IPS-18c (cell line): ENCODE results near the gene LIPI.
"Not testable (repeated sequence)": the region's sequence is repeated elsewhere in the genome, so short reads cannot be mapped to it uniquely, and the experiment has no call there.

Experiments
- H3K4me3 ChIP-seq: 2 replicates; pipeline ENCODE4 v1.7.0; 2013; ENCODE audit warnings: low read depth, mild to moderate bottlenecking, low read length, moderate library complexity; ENCODE audit not compliant: insufficient read depth
- H3K9me3 ChIP-seq: one replicate; pipeline ENCODE4 v1.6.1; 2013; ENCODE audit warnings: mild to moderate bottlenecking, low read length, moderate library complexity; ENCODE audit not compliant: control insufficient read depth, insufficient read depth

Gene LIPI

GRCh38 chr21:14143999-14144398 lies 66.8 kb downstream of the LIPI start:
- H3K9me3 ChIP-seq, result no peaks in the 10 kb centered on the region
- H3K4me3 ChIP-seq, result no peak overlapping the region

- Histone ChIP-seq H3K4me3 (no peak overlapping the region), H3K9me3 (no peaks in the 10 kb centered on the region)
These were observed 86.5 kb downstream of the LIPI start for GRCh38 chr21:14124266-14124665.

- H3K4me3 ChIP-seq, result no peak overlapping the region
- H3K9me3 ChIP-seq, result no peaks in the 10 kb centered on the region
These were observed 89.0 kb downstream of the LIPI start for GRCh38 chr21:14121719-14122118.

GRCh38 chr21:14120091-14120734 lies 90.5 kb downstream of the LIPI start:
- H3K4me3 ChIP-seq, result no peak overlapping the region
- no peaks in the 10 kb centered on the region for H3K9me3 ChIP-seq

GRCh38 chr21:14119038-14119437 lies 91.7 kb downstream of the LIPI start:
- Histone ChIP-seq H3K4me3 (no peak overlapping the region), H3K9me3 (no peaks in the 10 kb centered on the region)

GRCh38 chr21:14116080-14116481 lies 94.7 kb downstream of the LIPI start:
- Histone ChIP-seq H3K4me3 (no peak overlapping the region), H3K9me3 (no peaks in the 10 kb centered on the region)

GRCh38 chr21:14115646-14116045 lies 95.1 kb downstream of the LIPI start:
- H3K4me3 ChIP-seq, result no peak overlapping the region
- no peaks in the 10 kb centered on the region for H3K9me3 ChIP-seq

GRCh38 chr21:14114251-14114650 lies 96.5 kb downstream of the LIPI start:
- Histone ChIP-seq H3K9me3 (no peaks in the 10 kb centered on the region), H3K4me3 (no peak overlapping the region)

GRCh38 chr21:14104564-14104963 lies 106.2 kb downstream of the LIPI start:
- H3K4me3 ChIP-seq, H3K9me3 ChIP-seq: not testable (repeated sequence)

GRCh38 chr21:14099570-14099969 lies 111.2 kb downstream of the LIPI start:
- Histone ChIP-seq H3K9me3 (no peaks in the 10 kb centered on the region), H3K4me3 (no peak overlapping the region)

- no peak overlapping the region for H3K4me3 ChIP-seq
These were observed 112.8 kb downstream of the LIPI start for GRCh38 chr21:14097881-14098499.

GRCh38 chr21:14096577-14096976 lies 114.2 kb downstream of the LIPI start:
- no peaks in the 10 kb centered on the region for H3K9me3 ChIP-seq

More at GRCh38 chr21:14097881-14098499, 112.8 kb downstream of the LIPI start:
- H3K9me3 ChIP-seq, result no peaks in the 10 kb centered on the region

GRCh38 chr21:14096172-14096571 lies 114.6 kb downstream of the LIPI start:
- Histone ChIP-seq H3K9me3 (no peaks in the 10 kb centered on the region), H3K4me3 (no peak overlapping the region)

More at GRCh38 chr21:14096577-14096976, 114.2 kb downstream of the LIPI start:
- H3K4me3 ChIP-seq, result no peak overlapping the region

- Histone ChIP-seq H3K9me3 (no peaks in the 10 kb centered on the region), H3K4me3 (no peak overlapping the region)
These were observed 115.7 kb downstream of the LIPI start for GRCh38 chr21:14095056-14095455.

- no peaks in the 10 kb centered on the region for H3K9me3 ChIP-seq
- H3K4me3 ChIP-seq, result no peak overlapping the region
These were observed 117.8 kb downstream of the LIPI start for GRCh38 chr21:14092834-14093560.

GRCh38 chr21:14090184-14090583 lies 120.6 kb downstream of the LIPI start:
- not testable (repeated sequence) for H3K4me3 ChIP-seq, H3K9me3 ChIP-seq

GRCh38 chr21:14088391-14088790 lies 122.4 kb downstream of the LIPI start:
- no peak overlapping the region for H3K4me3 ChIP-seq
- H3K9me3 ChIP-seq, result no peaks in the 10 kb centered on the region

- no peaks in the 10 kb centered on the region for H3K9me3 ChIP-seq
- no peak overlapping the region for H3K4me3 ChIP-seq
These were observed 124.2 kb downstream of the LIPI start for GRCh38 chr21:14086553-14086952.
